HG02610 (cell line): ENCODE results near the gene ELP1.
A peak's percentile ranks its signal among the peaks of the same experiment; 100 is the strongest.
"Not testable (repeated sequence)": the region's sequence is repeated elsewhere in the genome, so short reads cannot be mapped to it uniquely, and the experiment has no call there.

ENCODE experiments used
- ATAC-seq: cut with Tn5 transposase; IDR thresholded peaks from one replicate; pipeline ENCODE4 v1.9.1; 2021; ENCODE audit warnings: mild to moderate bottlenecking, moderate library complexity; ENCODE audit not compliant: unreplicated experiment

Gene ELP1

DNA sequence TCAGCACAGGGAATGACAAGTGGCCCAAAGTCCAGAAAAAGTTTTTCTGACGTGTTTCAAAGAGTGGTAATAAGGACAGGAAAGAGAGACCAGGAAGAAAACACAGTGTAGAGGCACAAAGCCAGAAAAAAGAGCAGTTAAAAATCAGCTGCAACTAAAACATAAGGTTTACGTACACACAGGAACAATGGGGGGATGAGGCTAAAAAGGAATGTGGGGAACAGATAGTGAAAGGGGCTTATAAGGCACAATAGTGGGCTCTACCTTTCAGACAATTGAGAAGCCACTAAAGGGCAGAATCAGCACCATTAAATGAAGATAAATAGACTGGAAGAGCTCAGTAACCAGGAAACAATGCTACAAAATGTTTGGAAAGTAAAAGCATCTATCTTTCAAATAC is 5.5 kb downstream of the ELP1 start:
- no peak for ATAC-seq

DNA sequence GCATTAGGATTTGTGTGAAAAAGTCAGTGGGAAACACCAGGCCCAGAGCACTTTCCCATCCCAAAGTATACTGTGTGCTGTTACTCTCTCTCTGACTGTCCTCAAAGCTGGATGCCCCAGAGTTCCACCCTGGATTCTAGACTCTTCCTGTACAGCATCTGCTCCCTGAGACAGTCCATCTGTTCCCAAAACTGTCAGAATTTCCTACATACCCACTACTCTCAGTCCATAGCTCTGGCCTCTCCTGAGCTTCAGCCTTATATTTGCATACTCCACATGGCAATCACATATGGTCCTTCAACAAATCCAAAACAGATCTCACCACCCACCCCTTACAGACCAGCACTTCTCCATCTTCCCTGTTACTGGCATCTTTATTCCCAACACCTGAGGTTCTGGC is 9.5 kb downstream of the ELP1 start:
- ATAC-seq, result no peak

DNA sequence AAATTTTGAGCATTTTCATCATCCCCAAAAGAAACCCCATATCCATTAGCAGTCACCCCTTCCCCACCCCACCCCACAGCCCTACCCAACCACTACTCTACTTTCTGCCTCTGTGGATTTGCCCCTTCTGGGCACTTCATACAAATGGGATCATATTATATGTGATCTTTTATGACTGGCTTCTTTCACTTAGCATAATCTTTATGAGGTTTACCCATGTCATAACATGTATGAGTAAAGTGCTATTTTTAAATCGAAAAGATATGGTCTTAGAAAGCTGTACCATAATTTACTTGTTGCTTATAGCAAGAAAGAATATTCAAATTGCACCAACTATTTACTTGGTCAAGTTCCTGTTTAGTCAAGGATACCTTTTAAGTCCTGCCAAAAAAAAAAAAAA is 12.7 kb downstream of the ELP1 start:
- no peak for ATAC-seq

DNA sequence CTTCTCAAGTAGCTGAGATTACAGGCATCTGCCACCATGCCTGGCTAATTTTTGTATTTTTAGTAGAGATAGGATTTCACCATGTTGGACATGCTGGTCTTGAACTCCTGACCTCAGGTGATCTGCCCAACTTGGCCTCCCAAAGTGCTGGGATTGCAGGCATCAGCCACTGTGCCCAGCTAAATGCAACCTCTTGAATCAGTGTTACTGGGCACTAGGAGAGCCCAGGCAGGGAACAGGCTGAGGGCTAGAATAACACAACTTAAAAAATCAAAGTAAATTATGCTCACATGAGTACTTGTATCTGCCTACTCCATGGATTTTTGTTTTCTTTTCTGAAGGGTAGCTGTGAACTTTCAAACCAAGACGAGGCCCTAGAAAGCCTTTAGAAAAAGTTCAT is 13.5 kb downstream of the ELP1 start:
- ATAC-seq, result not testable (repeated sequence)

DNA sequence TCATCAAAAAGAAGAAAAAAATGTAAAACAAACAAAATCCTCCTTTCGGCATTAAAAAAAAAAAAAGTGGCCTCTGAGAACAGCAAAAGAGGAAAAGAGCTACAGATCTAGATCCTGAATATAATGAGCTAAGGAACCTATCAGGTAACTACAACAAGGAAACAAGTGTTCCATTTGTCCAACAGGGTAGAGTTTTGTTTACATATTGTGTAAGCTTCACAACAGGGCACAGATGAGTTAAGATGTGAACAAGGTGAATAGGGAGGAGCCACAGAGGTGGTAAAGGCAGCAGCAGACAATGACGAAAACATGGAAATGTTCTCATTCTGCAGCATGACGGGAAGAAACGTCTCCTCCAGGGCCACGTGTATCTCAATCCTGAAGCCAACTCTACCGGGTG is 14.4 kb downstream of the ELP1 start:
- ATAC-seq, result no peak

DNA sequence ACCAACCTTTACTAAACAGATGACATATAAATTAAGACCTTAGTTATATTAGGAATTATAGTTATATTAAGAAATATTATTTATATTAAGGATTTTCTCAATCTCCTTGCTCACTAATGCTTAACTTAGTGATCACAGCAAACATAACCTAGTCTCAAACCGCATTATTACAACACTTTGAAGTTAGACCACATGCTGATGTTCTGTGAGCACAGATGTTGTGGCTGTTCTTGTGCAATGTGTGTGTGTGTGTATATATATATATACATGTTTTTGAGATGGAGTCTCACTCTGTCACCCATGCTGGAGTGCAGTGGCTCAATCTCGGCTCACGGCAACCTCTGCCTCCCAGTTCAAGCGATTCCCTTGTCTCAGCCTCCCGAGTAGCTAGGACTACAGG is 20.5 kb downstream of the ELP1 start:
- no peak for ATAC-seq

DNA sequence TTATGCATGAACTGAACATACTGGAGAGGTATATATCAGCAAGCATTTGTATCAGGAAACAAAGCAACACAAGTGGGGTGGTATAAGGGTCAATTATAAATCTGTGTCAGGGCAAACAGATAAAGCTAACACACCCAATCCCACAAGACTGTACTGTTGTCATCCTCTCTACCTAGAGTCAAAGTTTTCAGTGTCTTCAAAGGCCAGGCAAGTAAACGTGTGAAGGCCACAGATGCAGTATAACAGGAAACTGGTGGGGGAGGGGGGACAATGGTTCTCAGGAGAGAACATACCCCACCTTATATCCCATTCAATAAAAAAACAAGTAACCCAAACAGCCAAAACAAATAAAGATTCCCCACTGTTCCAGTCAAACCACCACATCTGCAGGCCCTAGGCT is 22.1 kb downstream of the ELP1 start:
- ATAC-seq, result no peak

DNA sequence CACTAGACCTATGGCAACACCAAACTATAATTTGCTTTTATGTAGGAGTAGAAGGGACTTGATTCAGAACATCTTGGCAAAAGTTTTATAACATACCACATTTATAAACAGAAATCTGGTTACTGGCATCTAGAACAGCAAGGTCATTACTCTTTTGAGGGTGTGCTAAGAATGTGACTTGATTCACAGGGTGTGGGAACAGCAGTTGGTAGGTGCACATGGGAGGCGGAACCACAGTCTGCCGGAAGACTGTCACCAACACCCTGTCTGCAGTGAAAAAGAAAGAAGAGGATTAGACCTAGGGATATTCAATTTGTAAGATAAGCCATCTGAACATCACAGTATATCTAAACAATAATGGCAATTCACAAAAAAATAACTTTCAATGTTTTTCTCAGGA is 23.0 kb downstream of the ELP1 start:
- no peak for ATAC-seq

DNA sequence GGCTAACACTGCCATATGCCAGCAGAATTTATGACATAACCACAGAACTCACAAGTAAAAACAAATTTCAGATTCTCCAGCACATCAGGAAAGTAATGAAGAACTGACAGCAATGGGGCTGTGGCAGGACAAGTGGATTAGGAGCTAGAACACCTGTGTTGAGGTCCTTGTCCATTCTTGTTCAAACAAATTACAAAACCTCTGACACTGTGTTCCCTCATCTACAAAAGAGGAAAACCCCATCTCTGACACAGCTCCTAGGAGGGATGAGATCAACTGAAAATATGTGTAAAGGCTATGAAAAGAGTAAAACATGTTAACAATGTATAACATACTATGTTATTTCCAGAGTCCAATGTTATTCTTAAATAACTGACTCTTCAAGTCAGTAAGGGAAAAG is 23.5 kb downstream of the ELP1 start:
- no peak for ATAC-seq

DNA sequence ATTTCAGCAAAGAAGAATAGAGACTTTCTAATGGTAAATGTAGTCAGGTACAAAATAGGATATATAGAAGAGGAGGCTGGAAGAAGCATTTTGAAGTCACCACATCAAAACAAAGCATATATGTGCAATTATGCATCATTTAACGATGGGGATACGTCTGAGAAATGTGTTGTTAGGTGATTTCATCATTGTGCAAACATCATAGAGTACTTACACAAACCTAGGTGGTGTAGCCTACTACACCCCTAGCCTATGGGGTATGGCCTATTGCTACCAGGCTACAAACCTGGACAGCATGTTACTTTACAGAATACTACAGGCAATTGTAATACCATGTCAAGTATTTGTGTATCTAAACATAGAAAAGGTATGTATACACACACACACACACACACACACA is 28.4 kb downstream of the ELP1 start:
- ATAC-seq, result no peak

DNA sequence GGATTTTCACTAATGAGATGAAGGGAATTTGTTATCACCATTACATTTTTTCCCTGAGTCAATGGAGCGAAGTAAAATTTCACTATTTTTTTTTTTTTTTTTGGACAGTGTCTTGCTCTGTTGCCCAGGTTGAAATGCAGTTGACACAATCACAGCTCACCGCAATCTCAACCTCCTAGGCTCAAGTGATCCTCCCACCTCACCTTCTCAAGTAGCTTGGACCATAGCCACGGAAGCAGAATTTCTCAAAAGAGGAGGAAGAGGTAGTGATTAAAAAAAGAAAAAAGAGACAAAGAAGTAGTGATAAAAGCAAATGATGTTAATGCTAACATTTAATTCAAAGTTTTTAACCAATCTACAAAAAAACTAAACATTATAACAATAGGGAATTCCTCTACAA is 29.8 kb downstream of the ELP1 start:
- no peak for ATAC-seq

DNA sequence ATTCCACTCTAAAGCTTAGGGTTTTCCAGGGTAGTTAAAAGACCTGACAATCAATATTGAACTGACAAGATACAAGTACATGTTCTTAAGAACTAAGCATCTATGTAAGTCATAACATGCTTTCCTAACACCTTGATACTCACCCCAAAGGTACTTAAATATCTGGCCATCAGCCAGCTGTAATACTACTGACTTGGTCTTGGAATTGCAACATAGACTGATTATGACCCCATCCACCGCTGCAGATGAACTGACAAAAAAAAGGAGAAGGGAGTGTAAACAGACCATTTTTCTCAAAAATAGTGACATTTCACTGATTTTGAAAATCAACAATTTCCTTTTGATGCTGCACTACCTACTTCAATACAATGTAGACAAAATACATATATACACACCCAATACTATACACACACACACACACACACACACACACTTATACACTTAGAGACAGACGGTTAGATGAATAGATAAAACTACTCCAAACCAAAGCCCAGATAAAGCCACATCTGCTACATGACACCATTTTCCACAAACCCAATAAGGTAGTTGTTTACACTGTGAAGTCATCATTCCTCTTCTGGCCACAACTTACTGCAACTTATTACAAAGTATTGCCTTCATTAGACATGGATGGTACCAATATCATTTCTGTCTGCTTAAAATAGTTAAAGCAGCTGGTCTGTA is 30.4 kb downstream of the ELP1 start:
- ATAC-seq, result no peak

DNA sequence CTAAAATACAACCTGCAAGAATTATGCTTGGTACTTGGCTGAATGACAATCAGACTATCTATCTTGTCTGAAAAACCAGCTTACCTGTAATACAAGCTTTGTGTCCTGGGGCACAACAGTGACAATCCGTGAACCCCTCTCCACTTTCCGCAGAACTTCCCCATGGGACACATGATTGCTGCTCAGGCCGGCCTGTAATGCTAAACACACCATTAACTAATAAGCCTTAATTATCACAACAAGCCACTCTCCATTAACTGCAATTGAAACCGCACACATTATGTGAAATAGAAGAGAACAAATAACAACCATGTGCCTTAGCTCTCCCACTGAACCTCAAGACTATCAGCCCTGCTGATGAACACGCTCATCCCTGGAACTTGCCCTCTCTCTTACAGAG is 33.7 kb downstream of the ELP1 start:
- no peak for ATAC-seq

DNA sequence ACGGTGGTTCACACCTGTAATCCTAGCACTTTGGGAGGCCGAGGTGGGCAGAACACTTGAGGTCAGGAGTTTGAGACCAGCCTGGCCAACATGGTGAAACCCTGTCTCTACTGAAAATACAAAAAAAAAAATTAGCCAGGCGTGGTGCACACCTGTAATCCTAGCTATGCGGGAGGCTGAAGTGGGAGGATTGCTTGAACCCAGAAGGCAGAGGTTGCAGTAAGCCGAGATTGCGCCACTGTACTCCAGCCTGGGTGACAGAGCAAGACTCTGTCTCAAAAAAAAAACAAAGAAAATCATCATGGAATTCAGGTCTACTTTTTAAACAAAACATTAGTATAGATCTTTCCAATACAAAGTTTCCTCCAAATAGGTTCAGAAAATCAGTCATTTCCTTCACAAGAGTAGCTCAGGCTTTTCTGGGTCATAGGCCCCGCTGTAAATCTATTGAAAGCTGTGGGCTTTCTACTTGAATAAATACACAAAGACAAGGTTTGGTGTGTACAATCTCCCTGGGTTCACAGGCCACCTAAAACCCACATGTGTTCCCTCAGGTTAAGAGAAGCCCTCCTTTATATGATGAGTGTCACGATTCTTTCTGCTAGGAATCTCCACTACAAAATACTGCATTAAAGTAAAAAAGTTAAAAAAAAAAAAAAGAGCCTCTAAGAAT is 34.8 kb downstream of the ELP1 start:
- not testable (repeated sequence) for ATAC-seq

DNA sequence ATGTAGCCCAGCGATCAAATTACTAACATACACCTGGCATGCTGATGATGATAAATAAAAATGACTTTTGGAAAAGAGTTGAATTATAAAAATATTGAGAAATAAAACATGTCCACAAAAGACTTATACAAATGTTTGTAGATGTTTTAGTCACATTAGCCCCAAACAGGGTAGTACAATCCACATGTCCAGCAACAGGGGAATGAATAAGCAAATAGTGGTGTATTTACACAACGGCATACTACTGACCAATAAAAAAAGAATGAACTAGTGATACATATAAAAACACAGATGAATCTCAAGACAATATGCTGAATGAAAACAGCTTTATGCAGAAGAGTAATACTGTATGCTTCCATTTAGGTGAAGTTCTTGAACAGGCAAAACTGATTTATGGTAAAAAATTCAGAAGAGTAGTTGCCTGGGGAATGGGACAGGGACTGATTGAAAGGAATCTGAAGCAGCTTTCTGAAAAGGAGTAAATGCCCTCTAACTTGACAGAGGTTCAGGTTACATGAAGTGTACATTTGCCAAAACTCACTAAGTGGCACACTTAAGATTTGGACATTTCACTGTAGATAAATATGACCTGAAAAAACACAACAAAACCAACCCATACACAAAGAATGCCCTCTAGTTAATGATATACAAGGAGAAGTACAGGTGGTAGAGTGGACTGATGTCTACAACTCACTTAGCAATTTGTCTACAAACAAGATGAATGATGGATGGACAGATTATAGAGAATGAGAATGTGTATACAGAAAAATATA is 36.4 kb downstream of the ELP1 start:
- ATAC-seq, result no peak

DNA sequence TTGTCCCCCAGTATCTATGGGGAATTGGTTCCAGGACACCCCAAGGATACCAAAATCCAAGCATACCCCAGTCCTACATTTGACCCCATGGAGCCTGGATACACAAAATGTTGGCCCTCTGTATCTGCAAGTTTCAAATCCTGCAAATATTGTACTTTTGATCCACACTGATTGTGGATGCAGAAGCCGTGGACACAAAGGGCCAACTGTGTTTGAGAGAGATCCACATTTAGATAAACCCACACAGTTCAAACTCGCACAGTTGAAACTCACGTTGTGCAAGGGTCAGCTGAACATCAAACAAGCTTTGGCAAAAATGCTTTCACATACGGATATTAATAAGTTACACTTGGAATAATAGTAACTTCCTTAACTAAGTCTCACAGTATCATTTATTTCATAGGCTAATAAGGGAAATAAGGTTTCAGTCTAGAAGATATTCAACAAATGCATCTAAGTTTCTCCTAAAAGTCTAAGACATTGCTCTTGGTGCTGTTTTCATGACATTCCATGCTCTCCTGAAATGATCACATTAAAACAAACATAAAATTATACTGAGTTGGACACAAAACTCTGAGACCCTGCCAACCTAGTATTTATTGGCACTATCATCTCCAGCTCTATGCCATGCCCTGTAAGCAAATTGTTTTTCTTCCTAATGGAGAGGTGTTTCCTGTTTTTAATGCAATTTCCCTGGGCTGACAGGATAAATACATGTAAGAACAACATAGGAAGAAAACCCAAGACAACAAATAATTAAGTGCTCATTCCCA is 39.5 kb downstream of the ELP1 start:
- ATAC-seq, result no peak

DNA sequence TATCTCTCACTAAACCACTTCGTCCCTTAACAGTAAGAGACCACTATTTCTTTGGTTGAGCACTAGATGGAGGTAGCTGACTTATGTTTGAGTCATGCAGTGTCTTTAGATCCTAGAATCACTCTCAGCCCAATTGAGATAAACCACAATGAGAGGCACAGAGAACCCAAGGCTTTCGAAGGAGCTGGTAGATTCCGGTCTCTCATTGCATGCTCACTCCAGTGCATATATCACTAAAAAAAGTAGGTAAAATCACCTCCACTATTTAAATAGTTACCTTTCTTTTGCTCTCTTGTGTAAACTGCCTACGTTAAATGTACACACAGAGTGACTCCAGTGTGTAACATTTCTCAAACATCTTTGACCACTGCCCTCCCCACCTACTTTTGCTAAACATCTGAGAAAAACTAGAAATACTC is 44.3 kb downstream of the ELP1 start:
- no peak for ATAC-seq

DNA sequence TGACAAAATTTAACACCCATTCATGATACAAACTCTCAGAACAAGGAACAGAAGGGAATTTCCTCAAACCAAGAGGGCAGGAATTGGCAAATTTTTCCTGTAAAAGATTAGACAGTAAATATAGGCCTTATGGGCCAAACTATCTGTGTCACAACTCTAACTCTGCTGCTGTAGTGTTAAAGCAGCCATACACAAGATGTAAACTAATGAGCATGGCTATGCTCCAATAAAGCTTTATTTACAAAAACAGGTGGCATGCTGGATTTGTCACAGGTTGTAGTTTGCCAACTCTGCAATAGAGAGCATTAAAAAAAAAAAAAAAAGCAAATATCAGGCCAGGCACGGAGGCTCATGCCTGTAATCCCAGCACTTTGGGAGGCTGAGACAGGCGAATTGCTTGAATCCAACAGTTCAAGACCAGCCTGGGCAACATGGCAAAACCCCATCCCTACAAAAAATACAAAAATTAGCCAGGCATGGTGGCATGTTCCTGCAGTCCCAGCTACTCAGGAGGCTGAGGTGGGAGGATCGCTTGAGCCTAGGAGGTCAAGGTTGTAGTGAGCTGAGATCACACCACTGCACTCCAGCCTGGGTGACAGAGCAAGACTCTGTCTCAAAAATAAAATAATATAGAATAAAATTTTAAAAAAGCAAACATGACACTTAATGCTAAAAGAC is 47.2 kb downstream of the ELP1 start:
- not testable (repeated sequence) for ATAC-seq

DNA sequence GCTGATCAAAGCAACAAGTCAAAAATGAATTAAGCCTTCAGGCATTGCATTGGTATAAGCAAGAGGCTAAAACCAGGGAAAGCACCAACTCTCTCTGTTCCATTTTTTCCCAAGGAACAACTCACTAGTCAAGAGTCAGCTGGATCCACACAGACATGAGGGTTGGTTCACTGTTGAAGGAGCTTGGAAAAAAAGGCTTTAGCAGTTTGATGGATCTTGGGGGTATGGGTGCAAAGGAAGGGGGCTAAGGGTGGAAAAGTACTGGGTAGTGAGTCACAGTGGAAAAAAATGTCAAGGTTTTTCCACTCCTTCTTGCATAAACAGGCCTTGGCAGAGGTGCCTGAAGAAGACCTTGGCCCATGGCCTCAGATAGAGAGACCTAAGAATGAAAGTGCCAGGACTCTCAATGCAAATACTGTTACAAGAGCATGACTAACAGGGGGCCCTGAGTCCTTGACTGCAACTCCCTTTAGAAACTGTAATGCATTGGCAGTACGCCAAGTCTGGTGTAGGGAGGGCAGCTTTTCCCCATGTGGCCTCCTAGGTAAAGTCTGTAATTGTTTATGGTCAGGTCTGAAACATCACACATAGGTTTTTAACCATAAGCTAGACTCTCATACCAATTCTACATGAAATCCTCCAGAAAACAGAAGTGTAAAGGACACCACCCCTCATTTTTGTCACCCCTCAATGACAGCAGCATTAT is 48.1 kb downstream of the ELP1 start:
- peak; percentile 99 for ATAC-seq

DNA sequence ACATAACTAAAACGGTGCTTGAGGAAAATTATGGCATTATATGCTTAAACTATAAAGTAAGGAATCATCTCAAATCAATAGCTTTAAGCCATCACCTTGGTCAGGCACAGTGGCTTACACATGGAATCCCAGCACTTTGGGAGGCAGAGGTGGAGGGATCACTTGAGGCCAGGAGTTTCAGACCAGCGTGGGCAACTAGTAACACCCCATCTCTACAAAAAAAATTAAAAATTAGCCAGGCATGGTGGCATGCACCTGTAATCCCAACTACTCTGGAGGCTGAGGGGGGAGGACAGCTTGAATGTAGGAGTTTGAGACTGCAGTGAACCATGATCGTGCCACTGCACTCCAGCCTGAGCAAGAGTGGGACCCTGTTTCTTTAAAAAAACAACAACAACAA is 49.2 kb downstream of the ELP1 start:
- ATAC-seq, result no peak
